ENCODE data around the gene GLI1. TPM values are rescaled to one million over a fixed set of nuclear protein-coding genes. Genes with fewer than 3 reads are reported as not detected.

Gene GLI1
- total RNA-seq, 1 donor from 2014 or later, result 1.4 TPM

GRCh38 chr12:57456145-57456700, 3.4 kb upstream of the GLI1 start:
- no peak for DNase-seq
- no peak overlapping the region for H3K27ac ChIP-seq
- no peak overlapping the region for H3K4me3 ChIP-seq
- peak; percentile 7 for ATAC-seq
- peaks cover 18% of the 10 kb centered on the region for H3K4me1 ChIP-seq
- peak; percentile 44 for TF ChIP-seq CTCF (IDR thresholded peaks at IDR 0.05)
- H3K36me3 ChIP-seq, result no peaks in the 10 kb centered on the region
- peaks cover 4% of the 10 kb centered on the region for H3K27me3 ChIP-seq
- intact Hi-C loops (cut with DNase I), result loop anchor here (10.0 kb wide), 1 partner anchor 191 kb away; no protein-coding TSS in a partner anchor
- H3K9me3 ChIP-seq, result no peaks in the 10 kb centered on the region

GRCh38 chr12:57456737-57457490, 2.7 kb upstream of the GLI1 start:
- Histone ChIP-seq H3K9me3 (no peaks in the 10 kb centered on the region), H3K36me3 (no peaks in the 10 kb centered on the region), H3K27me3 (peaks cover 6% of the 10 kb centered on the region), H3K27ac (no peak overlapping the region), H3K4me1 (peaks cover 23% of the 10 kb centered on the region), H3K4me3 (no peak overlapping the region)
- ATAC-seq (no peak), DNase-seq (no peak)
- no peak for TF ChIP-seq CTCF (IDR thresholded peaks at IDR 0.05)
- intact Hi-C loops (cut with DNase I), result loop anchor here (10.0 kb wide), 1 partner anchor 192 kb away; no protein-coding TSS in a partner anchor

- Histone ChIP-seq H3K27me3 (peaks cover 6% of the 10 kb centered on the region), H3K4me3 (peak overlapping the region; percentile 79), H3K27ac (peak overlapping the region; percentile 84), H3K4me1 (peaks cover 32% of the 10 kb centered on the region), H3K9me3 (no peaks in the 10 kb centered on the region), H3K36me3 (no peaks in the 10 kb centered on the region)
- no peak for DNase-seq
- ATAC-seq, result no peak
- no peak for TF ChIP-seq CTCF (IDR thresholded peaks at IDR 0.05)
- intact Hi-C loops (cut with DNase I), result loop anchor here (10.0 kb wide), 1 partner anchor 194 kb away; no protein-coding TSS in a partner anchor
Measured at GRCh38 chr12:57458665-57459054, 925 bp upstream of the GLI1 start.

GRCh38 chr12:57459055-57459749, 383 bp upstream of the GLI1 start:
- intact Hi-C loops (cut with DNase I), result loop anchor here (10.0 kb wide), 1 partner anchor 194 kb away; no protein-coding TSS in a partner anchor
- Histone ChIP-seq H3K4me3 (peak overlapping the region; percentile 79), H3K27me3 (peaks cover 6% of the 10 kb centered on the region), H3K27ac (peak overlapping the region; percentile 84), H3K36me3 (no peaks in the 10 kb centered on the region), H3K4me1 (peaks cover 32% of the 10 kb centered on the region), H3K9me3 (no peaks in the 10 kb centered on the region)
- ATAC-seq (peak; percentile 90), DNase-seq (peak; percentile 96)
- peak; percentile 96 for TF ChIP-seq CTCF (IDR thresholded peaks at IDR 0.05)

- Histone ChIP-seq H3K36me3 (no peaks in the 10 kb centered on the region), H3K27ac (no peak overlapping the region), H3K9me3 (no peaks in the 10 kb centered on the region), H3K27me3 (peaks cover 6% of the 10 kb centered on the region), H3K4me3 (peak overlapping the region; percentile 79), H3K4me1 (peaks cover 32% of the 10 kb centered on the region)
- DNase-seq (no peak), ATAC-seq (no peak)
- TF ChIP-seq CTCF (IDR thresholded peaks at IDR 0.05), result no peak
- intact Hi-C loops (cut with DNase I), result no loop called here
Measured at GRCh38 chr12:57460468-57460784, 841 bp downstream of the GLI1 start.
